HEK293T (cell line): ENCODE data around the gene KRTAP4-16.

Experiments
- ARNT ChIP-seq: fragments of 450-650 bp; IDR thresholded peaks from 2 replicates; pipeline ENCODE4 v1.6.1; 2017; ENCODE audit warnings: mild to moderate bottlenecking
- BHLHE40 ChIP-seq: fragments of 450-650 bp; IDR thresholded peaks from 2 replicates; pipeline ENCODE4 v1.6.1; 2016; ENCODE audit warnings: mild to moderate bottlenecking, moderate library complexity, borderline replicate concordance
- HDGF ChIP-seq: fragments of 450-650 bp; IDR thresholded peaks from 2 replicates; pipeline ENCODE4 v1.6.1; 2017; ENCODE audit warnings: antibody characterized with exemption, borderline replicate concordance
- L3MBTL2 ChIP-seq: fragments of 450-650 bp; conservative IDR thresholded peaks from 2 replicates; pipeline ENCODE4 v1.6.1; 2016; ENCODE audit warnings: mild to moderate bottlenecking
- LEF1 ChIP-seq: fragments of 450-650 bp; IDR thresholded peaks from 2 replicates; pipeline ENCODE4 v1.6.1; 2017; ENCODE audit warnings: mild to moderate bottlenecking, borderline replicate concordance
- SUZ12 ChIP-seq: fragments of 450-650 bp; IDR thresholded peaks from 2 replicates; pipeline ENCODE4 v1.6.1; 2016; ENCODE audit warnings: mild to moderate bottlenecking
- ZNF384 ChIP-seq: fragments of 450-650 bp; IDR thresholded peaks from 2 replicates; pipeline ENCODE4 v1.6.1; 2016

DNA sequence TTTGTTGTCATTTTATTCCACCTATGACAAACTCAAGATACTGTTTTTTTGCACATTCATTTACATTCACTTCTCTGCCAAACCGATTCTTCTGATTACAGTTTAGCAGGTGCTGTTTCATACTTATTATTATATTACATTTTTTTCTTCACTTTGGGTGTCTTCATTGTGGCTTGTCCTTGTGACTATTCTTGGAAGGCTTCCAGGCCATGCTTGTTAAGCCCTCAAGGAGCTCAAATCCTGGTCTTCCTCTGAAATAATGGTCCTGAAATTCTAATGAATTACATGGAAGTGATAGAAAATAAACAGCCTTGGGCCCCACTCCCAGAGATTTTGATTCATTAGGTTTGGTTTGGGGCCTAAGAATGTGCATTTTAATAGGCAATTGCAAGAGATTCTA lies 37.7 kb downstream of the KRTAP4-16 start:
- no peak for TF ChIP-seq ARNT
- no peak for TF ChIP-seq HDGF
- no peak for TF ChIP-seq L3MBTL2
- no peak for TF ChIP-seq BHLHE40
- no peak for TF ChIP-seq LEF1
- no peak for TF ChIP-seq SUZ12
- no peak for TF ChIP-seq ZNF384
